HEK293 (cell line): Measurements from ENCODE around the gene ATCAY.

Experiments
- CTCF ChIA-PET: fragments of 350-600 bp; formaldehyde crosslinking; extraction: SDS; loops from one replicate; lab custom pipeline; 2021; ENCODE audit warnings: antibody characterized with exemption; lab: Yijun Ruan, JAX
- POLR2A ChIA-PET: fragments of 300-600 bp; formaldehyde crosslinking; extraction: SDS; loops from one replicate; lab custom pipeline; 2020; ENCODE audit warnings: antibody characterized with exemption, inconsistent platforms; lab: Yijun Ruan, JAX
- H3K27ac ChIP-seq: fragments of 200-500 bp; sonication (Bioruptor generic); 2 replicates; pipeline ENCODE4 v1.5.1; 2014; ENCODE audit warnings: low read depth, low read length, control low read depth, inconsistent platforms; ENCODE audit errors: extremely low read depth
- H3K36me3 ChIP-seq, 2 experiments: fragments of 200-500 bp in 1 of 2; sonication (Bioruptor generic) in 1 of 2; 1 replicate in 1 of 2; 2 replicates in 1 of 2; pipeline ENCODE4 v1.5.1; 2014 to 2017; ENCODE audit warnings: inconsistent platforms in 2 of 2, low read length in 2 of 2; ENCODE audit not compliant: control insufficient read depth in 2 of 2, insufficient read depth in 1 of 2
- H3K4me1 ChIP-seq: fragments of 200-500 bp; sonication (Bioruptor generic); 2 replicates; pipeline ENCODE4 v1.5.1; 2014; ENCODE audit warnings: mild to moderate bottlenecking, low read length, inconsistent platforms; ENCODE audit not compliant: control insufficient read depth, insufficient read depth
- H3K4me3 ChIP-seq: 2 replicates; pipeline ENCODE4 v1.5.1; 2011; ENCODE audit warnings: low read depth, mild to moderate bottlenecking, control low read depth, low read length, moderate library complexity
- H3K9me3 ChIP-seq: fragments of 200-500 bp; sonication (Bioruptor generic); 2 replicates; pipeline ENCODE4 v1.5.1; 2014; ENCODE audit warnings: low read depth, low read length, inconsistent platforms; ENCODE audit not compliant: control insufficient read depth, insufficient read depth
- HOXA7 ChIP-seq: sonication (generic); formaldehyde crosslinking; IDR thresholded peaks from 2 replicates; pipeline ENCODE4 v1.8.1; 2022; ENCODE audit warnings: missing genetic modification reagents, borderline replicate concordance
- RBAK ChIP-seq: fragments of 450-650 bp; formaldehyde crosslinking; IDR thresholded peaks from 2 replicates; pipeline ENCODE4 v1.5.1; 2016; ENCODE audit warnings: missing biosample characterization, missing genetic modification characterization
- SP7 ChIP-seq: fragments of 450-650 bp; formaldehyde crosslinking; IDR thresholded peaks from 2 replicates; pipeline ENCODE4 v1.5.1; 2016; ENCODE audit warnings: missing biosample characterization, missing genetic modification characterization
- ZNF133 ChIP-seq: fragments of 450-650 bp; formaldehyde crosslinking; IDR thresholded peaks from 2 replicates; pipeline ENCODE4 v1.5.1; 2016; ENCODE audit warnings: missing biosample characterization, missing genetic modification characterization
- ZNF138 ChIP-seq: fragments of 450-650 bp; formaldehyde crosslinking; IDR thresholded peaks from 2 replicates; pipeline ENCODE4 v1.5.1; 2016; ENCODE audit warnings: missing biosample characterization, missing genetic modification characterization, borderline replicate concordance
- ZNF140 ChIP-seq: fragments of 450-650 bp; formaldehyde crosslinking; IDR thresholded peaks from 2 replicates; pipeline ENCODE4 v1.5.1; 2016; ENCODE audit warnings: missing biosample characterization, missing genetic modification characterization
- ZNF155 ChIP-seq: fragments of 450-650 bp; formaldehyde crosslinking; IDR thresholded peaks from 2 replicates; pipeline ENCODE4 v1.5.1; 2016; ENCODE audit warnings: missing biosample characterization, missing genetic modification characterization
- ZNF169 ChIP-seq: fragments of 450-650 bp; formaldehyde crosslinking; IDR thresholded peaks from 2 replicates; pipeline ENCODE4 v1.5.1; 2016; ENCODE audit warnings: missing biosample characterization, missing genetic modification characterization
- ZNF202 ChIP-seq: fragments of 450-650 bp; formaldehyde crosslinking; IDR thresholded peaks from 2 replicates; pipeline ENCODE4 v1.5.1; 2016; ENCODE audit warnings: missing biosample characterization, missing genetic modification characterization, borderline replicate concordance
- ZNF335 ChIP-seq: fragments of 450-650 bp; formaldehyde crosslinking; conservative IDR thresholded peaks from 2 replicates; pipeline ENCODE4 v1.5.1; 2016; ENCODE audit warnings: missing biosample characterization, missing genetic modification characterization
- ZNF404 ChIP-seq: fragments of 450-650 bp; formaldehyde crosslinking; IDR thresholded peaks from 2 replicates; pipeline ENCODE4 v1.5.1; 2017; ENCODE audit warnings: missing biosample characterization, missing genetic modification characterization
- ZNF48 ChIP-seq: fragments of 450-650 bp; formaldehyde crosslinking; IDR thresholded peaks from 2 replicates; pipeline ENCODE4 v1.5.1; 2016; ENCODE audit warnings: missing biosample characterization, missing genetic modification characterization
- ZNF549 ChIP-seq: fragments of 450-650 bp; IDR thresholded peaks from 2 replicates; pipeline ENCODE4 v1.5.1; 2018; ENCODE audit warnings: missing biosample characterization, missing genetic modification characterization, mild to moderate bottlenecking, inconsistent platforms, moderate library complexity
- ZNF658 ChIP-seq: fragments of 450-650 bp; formaldehyde crosslinking; IDR thresholded peaks from 2 replicates; pipeline ENCODE4; 2016; ENCODE audit warnings: missing biosample characterization, missing genetic modification characterization
- TF ChIP-seq, protein P1 (sequence below): fragments of 450-650 bp; formaldehyde crosslinking; IDR thresholded peaks from 2 replicates; pipeline ENCODE4 v1.5.1; 2016; ENCODE audit warnings: missing biosample characterization, missing genetic modification characterization, borderline replicate concordance
- TF ChIP-seq, protein P2 (sequence below): fragments of 450-650 bp; formaldehyde crosslinking; IDR thresholded peaks from 2 replicates; pipeline ENCODE4 v1.5.1; 2016; ENCODE audit warnings: missing biosample characterization, missing genetic modification characterization
- TF ChIP-seq, protein P3 (sequence below): fragments of 450-650 bp; formaldehyde crosslinking; IDR thresholded peaks from 2 replicates; pipeline ENCODE4 v1.5.1; 2016; ENCODE audit warnings: missing biosample characterization, missing genetic modification characterization
- TF ChIP-seq, protein P4 (sequence below): fragments of 450-650 bp; formaldehyde crosslinking; IDR thresholded peaks from 2 replicates; pipeline ENCODE4; 2016; ENCODE audit warnings: missing biosample characterization, missing genetic modification characterization
- TF ChIP-seq, protein P5 (sequence below): fragments of 450-650 bp; IDR thresholded peaks from 2 replicates; pipeline ENCODE4 v1.5.1; 2018; ENCODE audit warnings: missing biosample characterization, mild to moderate bottlenecking, missing genetic modification characterization

Gene ATCAY

DNA sequence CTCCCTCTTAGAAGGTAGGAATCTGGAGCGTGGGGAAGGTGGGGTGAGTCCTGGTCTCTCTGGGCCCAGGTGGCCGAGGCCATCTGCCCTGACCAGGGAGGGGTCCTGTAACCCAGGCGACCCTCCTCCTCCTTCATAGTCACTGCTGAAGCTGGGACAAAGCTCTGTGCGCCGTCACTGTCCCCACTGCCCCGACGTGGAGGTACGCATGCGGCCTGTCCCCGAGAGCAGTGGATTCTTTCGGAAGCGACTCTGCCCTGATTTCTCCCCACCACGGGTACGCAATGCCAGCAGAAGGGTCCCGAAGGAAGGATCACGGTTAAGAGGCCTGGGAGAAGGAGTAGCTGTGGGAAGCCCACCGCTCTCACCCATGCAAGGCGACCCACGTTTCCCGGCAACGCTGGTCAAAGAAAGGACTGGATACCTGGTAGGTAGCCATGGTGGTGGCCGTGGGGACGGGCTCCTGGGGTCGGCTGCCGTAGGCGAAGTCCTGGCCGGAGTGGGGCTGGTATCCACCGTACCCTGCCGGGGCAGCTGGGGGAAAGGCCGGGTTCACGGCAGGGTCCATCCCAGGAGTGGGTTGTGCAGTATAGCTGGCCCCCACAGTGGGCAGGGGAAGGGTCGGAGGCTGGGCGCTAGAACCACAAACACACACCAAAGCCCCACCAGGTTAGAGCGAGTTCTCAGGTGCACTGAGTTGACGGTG is 46.0 kb upstream of the ATCAY start:
- ChIA-PET POLR2A (interaction anchor here (0.6 kb wide), 1 partner anchor 122 kb away, joined by 6 read pairs; no protein-coding TSS in a partner anchor), CTCF (interaction anchor here (0.6 to 2.7 kb wide), 3 partner anchors 12 to 162 kb away, joined by 3 to 10 read pairs (median 3); no protein-coding TSS in a partner anchor)
- Histone ChIP-seq H3K36me3 (no peaks in the 10 kb centered on the region), H3K4me1 (no peaks in the 10 kb centered on the region), H3K9me3 (no peaks in the 10 kb centered on the region), H3K27ac (no peak overlapping the region), H3K4me3 (no peak overlapping the region)
- TF ChIP-seq, protein P1, sequence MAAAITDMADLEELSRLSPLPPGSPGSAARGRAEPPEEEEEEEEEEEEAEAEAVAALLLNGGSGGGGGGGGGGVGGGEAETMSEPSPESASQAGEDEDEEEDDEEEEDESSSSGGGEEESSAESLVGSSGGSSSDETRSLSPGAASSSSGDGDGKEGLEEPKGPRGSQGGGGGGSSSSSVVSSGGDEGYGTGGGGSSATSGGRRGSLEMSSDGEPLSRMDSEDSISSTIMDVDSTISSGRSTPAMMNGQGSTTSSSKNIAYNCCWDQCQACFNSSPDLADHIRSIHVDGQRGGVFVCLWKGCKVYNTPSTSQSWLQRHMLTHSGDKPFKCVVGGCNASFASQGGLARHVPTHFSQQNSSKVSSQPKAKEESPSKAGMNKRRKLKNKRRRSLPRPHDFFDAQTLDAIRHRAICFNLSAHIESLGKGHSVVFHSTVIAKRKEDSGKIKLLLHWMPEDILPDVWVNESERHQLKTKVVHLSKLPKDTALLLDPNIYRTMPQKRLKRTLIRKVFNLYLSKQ (tag by site-specific recombination), result no peak
- TF ChIP-seq ZNF48 (tag by site-specific recombination), result no peak
- TF ChIP-seq ZNF138, result no peak
- TF ChIP-seq, protein P2, sequence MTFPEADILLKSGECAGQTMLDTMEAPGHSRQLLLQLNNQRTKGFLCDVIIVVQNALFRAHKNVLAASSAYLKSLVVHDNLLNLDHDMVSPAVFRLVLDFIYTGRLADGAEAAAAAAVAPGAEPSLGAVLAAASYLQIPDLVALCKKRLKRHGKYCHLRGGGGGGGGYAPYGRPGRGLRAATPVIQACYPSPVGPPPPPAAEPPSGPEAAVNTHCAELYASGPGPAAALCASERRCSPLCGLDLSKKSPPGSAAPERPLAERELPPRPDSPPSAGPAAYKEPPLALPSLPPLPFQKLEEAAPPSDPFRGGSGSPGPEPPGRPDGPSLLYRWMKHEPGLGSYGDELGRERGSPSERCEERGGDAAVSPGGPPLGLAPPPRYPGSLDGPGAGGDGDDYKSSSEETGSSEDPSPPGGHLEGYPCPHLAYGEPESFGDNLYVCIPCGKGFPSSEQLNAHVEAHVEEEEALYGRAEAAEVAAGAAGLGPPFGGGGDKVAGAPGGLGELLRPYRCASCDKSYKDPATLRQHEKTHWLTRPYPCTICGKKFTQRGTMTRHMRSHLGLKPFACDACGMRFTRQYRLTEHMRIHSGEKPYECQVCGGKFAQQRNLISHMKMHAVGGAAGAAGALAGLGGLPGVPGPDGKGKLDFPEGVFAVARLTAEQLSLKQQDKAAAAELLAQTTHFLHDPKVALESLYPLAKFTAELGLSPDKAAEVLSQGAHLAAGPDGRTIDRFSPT, result no peak
- TF ChIP-seq RBAK (tag by site-specific recombination), result no peak
- TF ChIP-seq ZNF335, result no peak
- TF ChIP-seq, protein P3, sequence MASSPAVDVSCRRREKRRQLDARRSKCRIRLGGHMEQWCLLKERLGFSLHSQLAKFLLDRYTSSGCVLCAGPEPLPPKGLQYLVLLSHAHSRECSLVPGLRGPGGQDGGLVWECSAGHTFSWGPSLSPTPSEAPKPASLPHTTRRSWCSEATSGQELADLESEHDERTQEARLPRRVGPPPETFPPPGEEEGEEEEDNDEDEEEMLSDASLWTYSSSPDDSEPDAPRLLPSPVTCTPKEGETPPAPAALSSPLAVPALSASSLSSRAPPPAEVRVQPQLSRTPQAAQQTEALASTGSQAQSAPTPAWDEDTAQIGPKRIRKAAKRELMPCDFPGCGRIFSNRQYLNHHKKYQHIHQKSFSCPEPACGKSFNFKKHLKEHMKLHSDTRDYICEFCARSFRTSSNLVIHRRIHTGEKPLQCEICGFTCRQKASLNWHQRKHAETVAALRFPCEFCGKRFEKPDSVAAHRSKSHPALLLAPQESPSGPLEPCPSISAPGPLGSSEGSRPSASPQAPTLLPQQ (tag by site-specific recombination), result no peak
- TF ChIP-seq HOXA7 (CRISPR knock-in tag), result no peak
- TF ChIP-seq ZNF549 (tag by site-specific recombination), result no peak
- TF ChIP-seq SP7 (tag by site-specific recombination), result no peak
- TF ChIP-seq ZNF140, result no peak
- TF ChIP-seq ZNF155 (tag by site-specific recombination), result no peak
- TF ChIP-seq ZNF169, result no peak
- TF ChIP-seq, protein P4, sequence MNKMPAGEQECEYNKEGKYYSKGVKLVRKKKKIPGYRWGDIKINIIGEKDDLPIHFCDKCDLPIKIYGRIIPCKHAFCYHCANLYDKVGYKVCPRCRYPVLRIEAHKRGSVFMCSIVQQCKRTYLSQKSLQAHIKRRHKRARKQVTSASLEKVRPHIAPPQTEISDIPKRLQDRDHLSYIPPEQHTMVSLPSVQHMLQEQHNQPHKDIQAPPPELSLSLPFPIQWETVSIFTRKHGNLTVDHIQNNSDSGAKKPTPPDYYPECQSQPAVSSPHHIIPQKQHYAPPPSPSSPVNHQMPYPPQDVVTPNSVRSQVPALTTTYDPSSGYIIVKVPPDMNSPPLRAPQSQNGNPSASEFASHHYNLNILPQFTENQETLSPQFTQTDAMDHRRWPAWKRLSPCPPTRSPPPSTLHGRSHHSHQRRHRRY (tag by site-specific recombination), result no peak
- TF ChIP-seq ZNF658 (tag by site-specific recombination), result no peak
- TF ChIP-seq ZNF404 (tag by site-specific recombination), result no peak
- TF ChIP-seq ZNF202 (tag by site-specific recombination), result no peak

DNA sequence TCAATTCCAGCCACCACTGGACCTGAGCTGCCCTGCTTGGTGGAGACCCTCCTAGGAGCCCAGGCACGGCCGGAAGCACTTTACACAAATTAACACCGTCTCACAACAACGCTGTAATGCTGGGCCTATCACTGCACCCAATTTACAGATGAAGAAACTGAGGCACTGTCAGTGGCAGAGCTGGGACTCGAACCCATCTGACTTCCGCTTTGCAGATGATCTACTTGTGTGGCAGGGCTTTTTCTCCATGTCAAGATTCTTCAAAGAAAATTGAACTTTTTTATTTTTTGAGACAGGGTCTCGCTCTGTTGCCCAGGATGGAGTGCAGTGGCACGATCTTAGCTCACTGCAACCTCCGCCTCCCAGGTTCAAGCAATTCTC is 45.4 kb upstream of the ATCAY start:
- Histone ChIP-seq H3K36me3 (no peaks in the 10 kb centered on the region), H3K4me1 (no peaks in the 10 kb centered on the region), H3K4me3 (no peak overlapping the region), H3K27ac (no peak overlapping the region), H3K9me3 (no peaks in the 10 kb centered on the region)
- ChIA-PET POLR2A (no interaction called here), CTCF (interaction anchor here (0.6 to 2.7 kb wide), 3 partner anchors 13 to 162 kb away, joined by 3 to 10 read pairs (median 5); partner anchors contain the start of gene MRPL54)
- TF ChIP-seq, protein P5, sequence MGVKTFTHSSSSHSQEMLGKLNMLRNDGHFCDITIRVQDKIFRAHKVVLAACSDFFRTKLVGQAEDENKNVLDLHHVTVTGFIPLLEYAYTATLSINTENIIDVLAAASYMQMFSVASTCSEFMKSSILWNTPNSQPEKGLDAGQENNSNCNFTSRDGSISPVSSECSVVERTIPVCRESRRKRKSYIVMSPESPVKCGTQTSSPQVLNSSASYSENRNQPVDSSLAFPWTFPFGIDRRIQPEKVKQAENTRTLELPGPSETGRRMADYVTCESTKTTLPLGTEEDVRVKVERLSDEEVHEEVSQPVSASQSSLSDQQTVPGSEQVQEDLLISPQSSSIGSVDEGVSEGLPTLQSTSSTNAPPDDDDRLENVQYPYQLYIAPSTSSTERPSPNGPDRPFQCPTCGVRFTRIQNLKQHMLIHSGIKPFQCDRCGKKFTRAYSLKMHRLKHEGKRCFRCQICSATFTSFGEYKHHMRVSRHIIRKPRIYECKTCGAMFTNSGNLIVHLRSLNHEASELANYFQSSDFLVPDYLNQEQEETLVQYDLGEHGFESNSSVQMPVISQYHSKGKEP (tag by site-specific recombination), result no peak
- no peak for TF ChIP-seq ZNF133 (tag by site-specific recombination)
